Measurements from ENCODE around the gene TAPT1. TPM values are rescaled to one million over a fixed set of nuclear protein-coding genes. Genes with fewer than 3 reads are reported as not detected.

Gene TAPT1
- total RNA-seq, 1 experiment from 2014 or later, result 48.6 TPM

DNA sequence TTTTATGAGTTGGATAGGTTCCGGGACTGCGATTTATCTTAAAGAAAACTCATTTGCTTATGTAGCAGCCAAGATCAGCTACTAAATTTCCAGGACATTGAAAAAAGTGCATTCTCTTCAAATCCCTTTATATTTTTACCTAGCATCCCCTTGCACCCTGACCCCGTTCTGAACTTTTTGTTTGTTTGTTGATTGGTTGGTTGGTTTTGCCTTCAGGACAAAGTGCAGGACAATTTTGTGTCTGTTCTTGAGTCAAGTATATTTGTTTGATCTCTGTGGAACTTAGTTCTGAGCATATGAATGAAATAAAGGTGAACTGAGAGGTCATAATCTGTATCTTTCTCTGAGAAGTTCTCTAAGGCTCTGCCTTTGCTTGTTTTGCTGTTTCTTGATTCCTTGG, 12.8 kb upstream of the TAPT1 start:
- Histone ChIP-seq H3K4me1 (ENCODE audit: insufficient read depth, low read length, poor library complexity, severe bottlenecking) (peaks cover 11% of the 10 kb centered on the region), H3K9me3 (ENCODE audit: low read depth, low read length, poor library complexity, severe bottlenecking) (no peaks in the 10 kb centered on the region), H3K4me3 (ENCODE audit: low read depth, low read length, poor library complexity, severe bottlenecking) (no peak overlapping the region), H3K27ac (ENCODE audit: low read depth, low read length, poor library complexity, severe bottlenecking) (no peak overlapping the region), H3K27me3 (replicated peaks; ENCODE audit: insufficient read depth, low read depth, low read length, poor library complexity) (no peaks in the 10 kb centered on the region), H3K36me3 (ENCODE audit: insufficient read depth, low read length, poor library complexity, severe bottlenecking) (no peaks in the 10 kb centered on the region)
- CTCF ChIA-PET, result no interaction called here
- BruUV-seq (replicated peaks), result no TSS peak
- TF ChIP-seq CTCF (conservative IDR thresholded peaks at IDR 0.05; ENCODE audit: low read depth, low read length) (no peak), EZH2 (IDR thresholded peaks at IDR 0.05; ENCODE audit: borderline replicate concordance, low read depth, low read length, poor library complexity, severe bottlenecking) (no peak)
- intact Hi-C loops (cut with micrococcal nuclease; ENCODE audit: unreplicated experiment), result no loop called here
- POLR2A ChIA-PET (ENCODE audit: low non-redundant PET), result no interaction called here
- no peak for DNase-seq (ENCODE audit: low spot score)

DNA sequence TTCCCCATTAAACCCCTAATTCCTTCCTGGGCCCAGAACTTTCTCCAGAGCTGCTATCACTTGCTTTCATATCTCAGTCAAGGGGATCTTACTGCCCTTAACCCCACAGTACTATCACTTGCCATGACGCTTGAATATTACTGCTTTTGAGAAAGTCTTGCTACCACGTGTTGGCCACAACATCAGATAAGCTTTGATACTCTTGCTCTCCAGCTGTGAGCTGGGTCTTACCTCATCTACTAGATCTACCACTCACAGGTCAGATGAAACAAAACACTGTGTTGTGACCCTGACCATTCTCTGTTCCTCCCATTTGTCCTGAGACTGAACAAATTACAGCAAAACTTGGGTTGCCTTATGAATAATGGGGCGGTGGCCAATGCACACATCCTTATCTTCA, 12.1 kb upstream of the TAPT1 start:
- intact Hi-C loops (cut with micrococcal nuclease; ENCODE audit: unreplicated experiment), result no loop called here
- TF ChIP-seq CTCF (conservative IDR thresholded peaks at IDR 0.05; ENCODE audit: low read depth, low read length) (no peak), EZH2 (IDR thresholded peaks at IDR 0.05; ENCODE audit: borderline replicate concordance, low read depth, low read length, poor library complexity, severe bottlenecking) (no peak)
- ChIA-PET CTCF (no interaction called here), POLR2A (ENCODE audit: low non-redundant PET) (no interaction called here)
- Histone ChIP-seq H3K9me3 (ENCODE audit: low read depth, low read length, poor library complexity, severe bottlenecking) (no peaks in the 10 kb centered on the region), H3K36me3 (ENCODE audit: insufficient read depth, low read length, poor library complexity, severe bottlenecking) (no peaks in the 10 kb centered on the region), H3K27ac (ENCODE audit: low read depth, low read length, poor library complexity, severe bottlenecking) (no peak overlapping the region), H3K4me1 (ENCODE audit: insufficient read depth, low read length, poor library complexity, severe bottlenecking) (peaks cover 17% of the 10 kb centered on the region), H3K4me3 (ENCODE audit: low read depth, low read length, poor library complexity, severe bottlenecking) (no peak overlapping the region), H3K27me3 (replicated peaks; ENCODE audit: insufficient read depth, low read depth, low read length, poor library complexity) (no peaks in the 10 kb centered on the region)
- BruUV-seq (replicated peaks), result no TSS peak
- no peak for DNase-seq (ENCODE audit: low spot score)

- Histone ChIP-seq H3K36me3 (ENCODE audit: insufficient read depth, low read length, poor library complexity, severe bottlenecking) (no peaks in the 10 kb centered on the region), H3K4me3 (ENCODE audit: low read depth, low read length, poor library complexity, severe bottlenecking) (no peak overlapping the region), H3K9me3 (ENCODE audit: low read depth, low read length, poor library complexity, severe bottlenecking) (no peaks in the 10 kb centered on the region), H3K27me3 (replicated peaks; ENCODE audit: insufficient read depth, low read depth, low read length, poor library complexity) (no peaks in the 10 kb centered on the region), H3K27ac (ENCODE audit: low read depth, low read length, poor library complexity, severe bottlenecking) (no peak overlapping the region), H3K4me1 (ENCODE audit: insufficient read depth, low read length, poor library complexity, severe bottlenecking) (peaks cover 23% of the 10 kb centered on the region)
- ChIA-PET CTCF (no interaction called here), POLR2A (ENCODE audit: low non-redundant PET) (no interaction called here)
- intact Hi-C loops (cut with micrococcal nuclease; ENCODE audit: unreplicated experiment), result no loop called here
- DNase-seq (ENCODE audit: low spot score), result no peak
- BruUV-seq (replicated peaks), result no TSS peak
- TF ChIP-seq CTCF (conservative IDR thresholded peaks at IDR 0.05; ENCODE audit: low read depth, low read length) (no peak), EZH2 (IDR thresholded peaks at IDR 0.05; ENCODE audit: borderline replicate concordance, low read depth, low read length, poor library complexity, severe bottlenecking) (no peak)
These were observed 11.4 kb upstream of the TAPT1 start for GRCh38 chr4:16237715-16238114.

All from A673 (cell line).